ENCODE results near the gene RETN.

Gene RETN

DNA sequence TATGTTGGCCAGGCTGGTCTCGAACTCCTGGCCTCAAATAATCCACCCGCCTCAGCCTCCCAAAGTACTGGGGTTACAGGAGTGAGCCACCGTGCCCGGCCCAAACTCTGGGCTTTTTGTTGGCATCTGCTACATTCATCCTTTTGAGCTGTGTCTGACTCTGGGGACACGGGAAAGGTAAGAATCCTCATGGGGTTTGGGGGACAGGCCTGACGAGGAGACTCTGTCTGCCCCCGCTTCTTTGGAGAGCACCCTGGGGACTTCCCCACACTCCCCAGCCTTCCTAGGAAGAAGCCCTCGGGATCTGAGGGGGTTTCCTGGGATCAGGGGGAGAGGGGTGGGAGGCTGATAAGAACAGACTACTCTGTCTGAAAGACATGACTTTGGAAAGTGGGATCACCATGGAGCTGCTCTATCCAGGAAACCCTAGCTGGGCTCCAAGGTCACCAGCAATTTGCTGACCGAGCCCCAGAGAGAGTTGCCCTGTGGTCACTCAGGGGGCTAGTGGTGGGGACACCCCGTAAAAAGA lies 41.1 kb downstream of the RETN start:
- no peak for DNase-seq

- DNase-seq: no peak
Measured at GRCh38 chr19:7710616-7711015, 41.8 kb downstream of the RETN start.

GRCh38 chr19:7715671-7716070 lies 46.8 kb downstream of the RETN start:
- no peak for DNase-seq

DNA sequence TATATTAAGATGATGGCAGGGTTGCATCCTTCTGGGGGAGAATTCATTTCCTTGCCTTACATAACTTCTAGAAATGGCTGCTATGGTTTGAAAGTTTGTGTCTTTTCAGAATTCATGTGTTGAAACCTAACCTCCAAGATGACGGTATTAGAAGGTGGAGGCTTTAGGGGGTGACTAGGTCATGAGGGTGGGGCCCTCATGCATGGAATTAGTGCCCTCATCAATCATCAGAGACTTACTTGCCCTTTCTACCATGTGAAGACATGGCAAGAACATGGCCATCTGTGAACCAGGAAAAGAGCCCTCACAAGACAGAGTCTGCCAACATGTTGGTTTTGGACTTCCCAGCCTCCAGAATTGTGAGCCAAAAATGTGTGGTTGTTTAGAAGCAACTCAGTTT lies 47.9 kb downstream of the RETN start:
- no peak for DNase-seq

DNA sequence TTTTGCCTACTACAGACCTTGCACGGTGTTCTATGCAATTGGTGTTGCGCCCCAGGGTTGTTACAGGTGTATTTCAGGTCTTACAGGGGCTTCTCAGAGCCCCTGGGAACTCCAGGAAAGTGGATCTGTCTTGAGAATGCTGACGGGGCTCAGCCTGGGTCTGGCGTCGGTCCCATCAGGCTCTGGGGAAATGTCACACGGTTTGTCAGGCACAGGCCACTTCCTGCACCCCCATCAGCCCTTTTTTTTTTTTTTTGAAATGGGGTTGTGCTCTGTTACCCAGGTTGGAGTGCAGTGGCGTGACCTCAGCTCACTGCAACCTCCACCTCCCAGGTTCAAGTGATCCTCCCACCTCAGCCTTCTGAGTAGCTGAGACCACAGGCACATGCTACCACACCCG lies 49.8 kb downstream of the RETN start:
- no peak for DNase-seq

Measured in hematopoietic multipotent progenitor cell treated with erythropoietin and hydrocortisone succinate and interleukin-3 and kit ligand, for 6 days (in vitro differentiated cells).